Smooth muscle cell of trachea (primary cell): ENCODE measurements around the gene CIDEC. TPM values are rescaled to one million over a fixed set of nuclear protein-coding genes. Genes with fewer than 3 reads are reported as not detected.

Experiments
- total RNA-seq: library from RNA; depleted of rRNA; stranded (reverse); fragments of >200 nt; gene quantifications from 2 replicates; pipeline ENCODE4 v1.2.1, GENCODE V29; 2014

The CIDEC gene
- 0.17 and 0.44 TPM in 2 replicates for total RNA-seq

GRCh38 chr3:9879830-9880549 lies at the start of gene CIDEC:
Gene CIDEC (minus strand): TSS chr3:9880253. CDS start chr3:9878486, 1,767 bp downstream.

GRCh38 chr3:9916734-9917680 lies 37.0 kb upstream of the CIDEC start, which contains the start of gene IL17RC:
Gene IL17RC (plus strand): TSS chr3:9917098. CDS start chr3:9917316, 218 bp downstream.

GRCh38 chr3:9902372-9903237 lies 22.6 kb upstream of the CIDEC start, which contains the start of gene IL17RE:
Gene IL17RE (plus strand): TSS chr3:9902848. CDS start chr3:9902933, 85 bp downstream.

GRCh38 chr3:9890249-9891071 lies 10.4 kb upstream of the CIDEC start, which contains the start of gene JAGN1:
Gene JAGN1 (plus strand): TSS chr3:9890610. CDS start chr3:9890723, 113 bp downstream.

GRCh38 chr3:9843715-9844438 lies 36.2 kb downstream of the CIDEC start, which contains the start of gene RPUSD3:
Gene RPUSD3 (minus strand): TSS chr3:9844008. CDS start chr3:9843990, 18 bp downstream.

Other genes starting within 250 kb of the CIDEC start
- 41.4 and 48.4 TPM in 2 replicates for gene MTMR14, start 230.7 kb downstream of the CIDEC start, total RNA-seq
- gene CPNE9, start 176.4 kb downstream of the CIDEC start, total RNA-seq, result not detected in 2 replicates
- gene BRPF1, start 148.5 kb downstream of the CIDEC start, total RNA-seq, result 15.3 and 16.5 TPM in 2 replicates
- 20.9 and 27.3 TPM in 2 replicates for gene OGG1, start 130.3 kb downstream of the CIDEC start, total RNA-seq
- gene CAMK1, start 110.3 kb downstream of the CIDEC start, total RNA-seq, result 55.6 and 65.2 TPM in 2 replicates
- 94.1 and 101 TPM in 2 replicates for gene TADA3, start 87.8 kb downstream of the CIDEC start, total RNA-seq
- gene ARPC4, start 87.2 kb downstream of the CIDEC start, total RNA-seq, result 190 and 245 TPM in 2 replicates
- gene TTLL3, start 70.0 kb downstream of the CIDEC start, total RNA-seq, result 34.7 and 37.2 TPM in 2 replicates
- 32.4 and 39.3 TPM in 2 replicates for gene RPUSD3, start 36.2 kb downstream of the CIDEC start, total RNA-seq
- gene JAGN1, start 10.4 kb upstream of the CIDEC start, total RNA-seq, result 32.4 and 35.1 TPM in 2 replicates
- 1.5 and 2.8 TPM in 2 replicates for gene IL17RE, start 22.6 kb upstream of the CIDEC start, total RNA-seq
- gene IL17RC, start 36.8 kb upstream of the CIDEC start, total RNA-seq, result 57.6 and 58.9 TPM in 2 replicates
- 16.0 and 47.8 TPM in 2 replicates for gene CRELD1, start 53.6 kb upstream of the CIDEC start, total RNA-seq
- gene PRRT3, start 72.2 kb upstream of the CIDEC start, total RNA-seq, result 5.4 and 7.1 TPM in 2 replicates
- gene EMC3, start 106.6 kb upstream of the CIDEC start, total RNA-seq, result 61.1 and 78.7 TPM in 2 replicates
- 2.8 and 25.7 TPM in 2 replicates for gene FANCD2, start 146.2 kb upstream of the CIDEC start, total RNA-seq
- gene FANCD2OS, start 228.0 kb upstream of the CIDEC start, total RNA-seq, result not detected in 2 replicates
- gene BRK1, start 235.4 kb upstream of the CIDEC start, total RNA-seq, result 118 and 138 TPM in 2 replicates